A673 (cell line): Measurements from ENCODE around the gene TBC1D22A. TPM values are rescaled to one million over a fixed set of nuclear protein-coding genes. Genes with fewer than 3 reads are reported as not detected.

Experiments used
- BruUV-seq: library from RNA; stranded (reverse); fragments of 400-500 nt; replicated peaks from 2 replicates; lab custom pipeline; 2021; lab: Mats Ljungman, UMichigan
- CTCF ChIA-PET: fragments of 300-600 bp; sonication (Branson Sonifier 250); formaldehyde crosslinking; loops from one replicate; lab custom pipeline; 2022; ENCODE audit warnings: antibody characterized with exemption; lab: Charles Lee
- POLR2A ChIA-PET: fragments of 300-600 bp; sonication (Branson Sonifier 250); formaldehyde crosslinking; loops from one replicate; lab custom pipeline; 2022; ENCODE audit warnings: antibody characterized with exemption; ENCODE audit not compliant: low non-redundant PET; lab: Charles Lee
- DNase-seq: peaks from one replicate; pipeline ENCODE4 v3.0.0-alpha.2; 2015; ENCODE audit warnings: low spot score
- H3K27ac ChIP-seq: fragments of 200-600 bp; sonication (generic); 2 replicates; pipeline ENCODE4 v1.5.1; 2016; ENCODE audit warnings: mixed run types, low read depth, mild to moderate bottlenecking, mixed read lengths, antibody characterized with exemption, low read length; ENCODE audit not compliant: poor library complexity, severe bottlenecking
- H3K27me3 ChIP-seq: fragments of 200-600 bp; sonication (generic); replicated peaks from 2 replicates; pipeline ENCODE4 v1.6.1; 2017; ENCODE audit warnings: mixed run types, low read depth, mild to moderate bottlenecking, mixed read lengths, antibody characterized with exemption, low read length; ENCODE audit not compliant: insufficient read depth, poor library complexity
- H3K36me3 ChIP-seq: fragments of 200-600 bp; sonication (generic); 2 replicates; pipeline ENCODE4 v1.6.1; 2016; ENCODE audit warnings: mixed run types, mild to moderate bottlenecking, mixed read lengths, antibody characterized with exemption, low read length; ENCODE audit not compliant: insufficient read depth, poor library complexity, severe bottlenecking
- H3K4me1 ChIP-seq: fragments of 200-600 bp; sonication (generic); 2 replicates; pipeline ENCODE4 v1.6.1; 2017; ENCODE audit warnings: mixed run types, mild to moderate bottlenecking, mixed read lengths, antibody characterized with exemption, low read length; ENCODE audit not compliant: insufficient read depth, poor library complexity, severe bottlenecking
- H3K4me3 ChIP-seq: fragments of 200-600 bp; sonication (generic); 2 replicates; pipeline ENCODE4 v1.5.1; 2016; ENCODE audit warnings: low read depth, mixed run types, mild to moderate bottlenecking, mixed read lengths, low read length; ENCODE audit not compliant: poor library complexity, severe bottlenecking
- H3K9me3 ChIP-seq: fragments of 200-600 bp; sonication (generic); 2 replicates; pipeline ENCODE4 v1.6.1; 2016; ENCODE audit warnings: mixed run types, low read depth, mild to moderate bottlenecking, mixed read lengths, antibody characterized with exemption, low read length; ENCODE audit not compliant: poor library complexity, severe bottlenecking
- CTCF ChIP-seq: fragments of 300-800, 200-600 bp; sonication (generic); conservative IDR thresholded peaks from 2 replicates; pipeline ENCODE4 v1.5.1; 2017; ENCODE audit warnings: low read depth, mild to moderate bottlenecking, antibody characterized with exemption, low read length, moderate library complexity, mixed read lengths
- EZH2 ChIP-seq: fragments of 200-600 bp; sonication (generic); IDR thresholded peaks from 2 replicates; pipeline ENCODE4 v1.6.1; 2017; ENCODE audit warnings: borderline replicate concordance, low read depth, mild to moderate bottlenecking, mixed read lengths, antibody characterized with exemption, low read length; ENCODE audit not compliant: poor library complexity, severe bottlenecking
- intact Hi-C: fragments of 100-400 bp; cut with micrococcal nuclease; formaldehyde crosslinking; loops from one replicate; pipeline ENCODE4 v1.10.0; 2022; ENCODE audit not compliant: unreplicated experiment
- total RNA-seq: library from RNA; stranded (reverse); gene quantifications from 2 replicates; pipeline ENCODE4 v1.2.3, GENCODE V29; 2021

Gene TBC1D22A
- total RNA-seq, 1 experiment from 2014 or later: 22.5 TPM

- Histone ChIP-seq H3K9me3 (no peaks in the 10 kb centered on the region), H3K36me3 (no peaks in the 10 kb centered on the region), H3K4me3 (no peak overlapping the region), H3K27ac (no peak overlapping the region), H3K27me3 (no peaks in the 10 kb centered on the region), H3K4me1 (no peaks in the 10 kb centered on the region)
- ChIA-PET POLR2A (no interaction called here), CTCF (no interaction called here)
- intact Hi-C loops: no loop called here
- no peak for DNase-seq
- no TSS peak for BruUV-seq
- TF ChIP-seq EZH2 (no peak), CTCF (no peak)
Measured at GRCh38 chr22:47011131-47011858, 248.8 kb downstream of the TBC1D22A start.

GRCh38 chr22:47011859-47012258 lies 249.4 kb downstream of the TBC1D22A start:
- ChIA-PET CTCF (no interaction called here), POLR2A (no interaction called here)
- no TSS peak for BruUV-seq
- intact Hi-C loops: no loop called here
- TF ChIP-seq EZH2 (no peak), CTCF (no peak)
- Histone ChIP-seq H3K4me3 (no peak overlapping the region), H3K36me3 (no peaks in the 10 kb centered on the region), H3K27ac (no peak overlapping the region), H3K4me1 (no peaks in the 10 kb centered on the region), H3K9me3 (no peaks in the 10 kb centered on the region), H3K27me3 (no peaks in the 10 kb centered on the region)
- DNase-seq: no peak

GRCh38 chr22:47012589-47013370 lies 250.3 kb downstream of the TBC1D22A start:
- TF ChIP-seq EZH2: no peak
- TF ChIP-seq CTCF: 0 out of 2 replicates have a peak, but pooled peaks have one; percentile 16

More at GRCh38 chr22:47012589-47013370, 250.3 kb downstream of the TBC1D22A start:
- POLR2A ChIA-PET: no interaction called here
- H3K4me3 ChIP-seq: no peak overlapping the region
- intact Hi-C loops: no loop called here
- no peaks in the 10 kb centered on the region for H3K9me3 ChIP-seq
- no peak for DNase-seq
- H3K27me3 ChIP-seq: no peaks in the 10 kb centered on the region
- no TSS peak for BruUV-seq
- no peak overlapping the region for H3K27ac ChIP-seq
- H3K36me3 ChIP-seq: no peaks in the 10 kb centered on the region
- CTCF ChIA-PET: no interaction called here
- H3K4me1 ChIP-seq: no peaks in the 10 kb centered on the region
